GM03348 (cell line): ENCODE data around the gene TBC1D4.
"Not testable (repeated sequence)": the region's sequence is repeated elsewhere in the genome, so short reads cannot be mapped to it uniquely, and the experiment has no call there.

ENCODE experiments used
- DNase-seq: peaks from one replicate; pipeline ENCODE4 v3.0.0; 2012; ENCODE audit warnings: low spot score

TBC1D4 gene

DNA sequence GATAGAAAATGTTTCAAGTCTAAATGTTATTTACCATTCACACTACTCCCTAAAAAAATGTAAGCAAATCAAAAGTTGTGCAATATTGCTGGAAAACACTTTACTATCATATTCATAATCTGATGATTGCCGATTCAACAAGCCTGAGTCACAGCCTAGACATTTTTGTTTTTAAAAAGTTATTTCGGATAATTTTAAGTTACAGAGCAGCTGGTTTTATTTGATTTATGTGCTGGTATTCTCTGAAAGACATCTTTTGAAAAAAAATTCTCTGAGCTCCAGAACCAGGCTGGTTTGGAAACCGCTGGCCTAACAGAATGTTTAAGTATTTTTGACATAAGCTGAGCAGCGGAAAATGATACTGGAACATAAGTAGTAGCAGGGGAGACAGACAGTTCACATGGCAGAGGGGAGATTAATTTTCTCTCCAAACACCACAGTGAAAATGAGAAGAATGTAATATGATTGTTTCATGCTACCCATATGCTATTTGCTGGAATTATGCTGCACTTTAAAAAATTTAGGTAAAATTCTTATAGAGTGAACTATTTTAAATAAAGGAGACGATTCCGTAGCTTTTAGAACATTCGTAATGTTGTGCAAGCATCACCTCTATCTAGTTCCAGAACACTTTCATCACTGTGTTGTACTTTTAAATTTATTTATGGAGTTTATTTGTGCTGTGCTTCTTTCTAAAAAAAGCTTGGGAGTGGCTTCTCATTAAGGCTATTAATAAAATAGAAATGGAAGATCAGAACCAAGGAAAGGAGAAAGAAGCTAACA is 36.1 kb downstream of the TBC1D4 start:
- DNase-seq = peak; percentile 57

DNA sequence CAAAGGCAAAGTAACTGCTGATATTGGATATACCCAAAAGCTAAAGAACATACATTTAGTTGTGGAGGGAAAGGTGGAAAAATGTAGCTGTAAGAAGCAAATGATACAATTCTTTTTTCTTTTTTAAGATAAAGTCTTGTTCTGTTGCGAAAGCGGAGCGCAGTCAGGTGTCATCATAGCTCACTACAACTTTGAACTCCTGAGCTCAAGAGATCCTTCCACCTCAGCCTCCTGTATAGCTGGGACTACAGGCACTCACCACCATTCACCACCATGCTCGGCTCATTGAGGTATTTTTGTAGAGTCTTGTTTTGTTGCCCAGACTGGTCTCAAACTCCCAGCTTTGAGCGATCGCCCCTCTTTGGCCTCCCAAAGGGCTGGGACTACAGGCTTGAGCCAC is 38.0 kb downstream of the TBC1D4 start:
- no peak for DNase-seq

DNA sequence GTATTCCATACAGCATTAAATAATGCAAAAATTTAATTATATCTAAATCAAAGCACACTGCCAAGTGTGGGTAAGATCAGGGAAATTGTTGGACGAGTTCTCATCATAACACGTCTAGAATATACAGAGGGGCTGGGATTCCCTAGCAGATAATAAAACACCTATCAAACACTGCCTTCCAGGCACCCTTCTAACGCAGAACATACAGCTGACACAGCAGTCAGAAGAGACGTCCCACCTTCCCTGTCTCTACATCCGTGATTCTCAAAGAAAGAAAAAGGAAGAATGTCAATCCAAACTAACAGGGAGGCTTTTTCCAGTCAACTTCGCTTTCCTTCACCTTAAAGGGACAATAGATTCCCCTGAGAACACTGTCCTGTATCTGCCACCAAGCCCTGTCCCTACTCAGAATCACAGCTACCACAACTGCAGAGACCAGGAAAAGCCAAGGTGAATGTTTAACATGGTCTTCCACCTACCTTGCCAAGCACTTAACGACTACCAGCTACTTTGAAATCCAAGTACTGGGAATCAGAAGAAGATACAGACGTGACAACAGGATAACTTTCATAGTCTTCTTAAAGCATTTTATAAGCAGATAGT is 38.5 kb downstream of the TBC1D4 start:
- DNase-seq = no peak

DNA sequence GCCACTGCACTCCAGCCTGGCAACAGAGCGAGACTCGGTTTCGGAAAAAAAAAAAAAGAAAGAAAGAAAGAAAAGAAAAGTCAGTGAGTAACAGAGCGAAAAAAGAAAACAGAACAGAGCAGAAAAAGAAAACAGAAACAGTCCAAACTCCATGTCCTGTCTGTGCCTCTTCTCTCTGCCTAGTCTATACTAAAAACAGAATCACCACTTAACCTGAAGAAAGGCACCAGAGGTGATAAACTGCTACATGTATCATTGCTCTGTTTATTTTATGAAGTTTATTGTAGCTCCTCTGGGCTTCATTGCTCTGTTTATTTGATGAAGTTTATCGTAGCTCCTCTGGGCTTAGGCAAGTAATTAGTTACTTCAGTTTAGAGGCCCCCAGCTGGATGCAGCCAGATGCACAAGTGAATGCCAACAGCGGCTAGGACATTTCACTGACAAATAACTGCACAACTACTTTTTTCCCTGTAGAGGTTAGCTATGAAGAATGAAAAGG is 39.2 kb downstream of the TBC1D4 start:
- no peak for DNase-seq

DNA sequence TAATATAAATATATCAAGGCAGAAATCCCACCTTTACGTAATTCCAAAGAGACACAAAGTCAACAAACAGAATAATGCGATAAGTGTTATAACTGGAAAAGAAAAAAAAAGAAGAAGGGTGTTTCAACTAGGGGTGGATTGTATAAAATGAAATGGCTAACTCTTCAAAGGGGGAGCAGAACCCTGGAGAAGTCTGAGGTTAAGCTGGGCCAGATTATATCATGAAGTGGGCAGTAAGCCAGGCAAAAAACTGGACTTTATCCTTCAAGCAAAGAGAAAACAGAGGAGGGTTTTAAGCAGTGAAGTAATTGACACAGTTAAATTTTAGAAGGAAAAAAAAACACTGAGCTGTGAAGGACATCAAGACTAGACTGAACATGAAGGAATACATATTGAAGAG is 41.9 kb downstream of the TBC1D4 start:
- no peak for DNase-seq

DNA sequence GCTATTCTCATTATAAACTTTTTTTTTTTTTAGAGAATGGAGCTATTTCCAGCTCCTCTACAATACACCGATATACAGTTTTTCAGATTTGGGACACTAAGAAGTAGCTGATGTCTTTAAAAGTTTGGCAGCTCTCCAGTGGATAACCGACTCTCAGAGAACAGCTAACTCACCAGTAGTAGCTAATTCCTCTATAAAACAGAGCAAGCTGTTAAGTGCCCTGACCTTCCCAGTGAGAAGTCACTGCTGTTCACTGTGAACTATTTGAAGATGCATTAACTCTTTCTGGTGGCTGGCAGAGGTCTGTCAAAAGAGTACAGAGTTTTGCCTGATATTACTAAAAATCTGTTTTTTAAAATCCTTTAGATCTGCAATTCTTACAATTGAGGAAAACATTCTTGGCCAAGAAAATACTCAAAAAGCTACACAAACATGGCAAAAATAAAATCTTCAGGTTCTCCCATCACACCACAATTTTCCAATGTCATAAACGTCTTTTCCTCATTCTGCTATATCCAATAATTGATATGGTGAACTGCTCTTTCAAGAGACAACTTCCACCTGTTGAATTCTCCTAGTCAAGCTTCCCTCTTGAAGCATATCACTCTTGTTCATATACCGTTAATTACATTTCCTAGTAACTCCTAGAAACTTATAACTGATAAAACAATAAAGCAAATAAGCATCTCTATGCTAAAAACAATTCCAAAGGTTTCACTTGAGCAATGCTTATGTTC is 44.2 kb downstream of the TBC1D4 start:
- DNase-seq = no peak

DNA sequence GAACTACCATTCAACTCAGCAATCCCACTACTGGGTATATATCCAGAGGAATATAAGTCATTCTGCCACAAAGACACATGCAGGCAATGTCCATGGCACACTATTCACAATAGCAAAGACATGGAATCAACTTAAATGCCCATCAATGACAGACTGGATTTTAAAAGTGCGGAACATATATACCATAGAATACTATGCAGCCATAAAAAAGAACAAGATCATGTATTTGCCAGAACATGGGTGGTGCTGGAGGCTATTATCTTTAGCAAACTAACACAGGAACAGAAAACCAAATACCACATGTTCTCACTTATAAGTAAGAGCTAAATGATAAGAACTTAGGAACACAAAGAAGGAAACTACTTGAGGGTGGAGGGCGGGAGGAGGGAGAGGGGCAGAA is 47.8 kb downstream of the TBC1D4 start:
- DNase-seq = not testable (repeated sequence)

DNA sequence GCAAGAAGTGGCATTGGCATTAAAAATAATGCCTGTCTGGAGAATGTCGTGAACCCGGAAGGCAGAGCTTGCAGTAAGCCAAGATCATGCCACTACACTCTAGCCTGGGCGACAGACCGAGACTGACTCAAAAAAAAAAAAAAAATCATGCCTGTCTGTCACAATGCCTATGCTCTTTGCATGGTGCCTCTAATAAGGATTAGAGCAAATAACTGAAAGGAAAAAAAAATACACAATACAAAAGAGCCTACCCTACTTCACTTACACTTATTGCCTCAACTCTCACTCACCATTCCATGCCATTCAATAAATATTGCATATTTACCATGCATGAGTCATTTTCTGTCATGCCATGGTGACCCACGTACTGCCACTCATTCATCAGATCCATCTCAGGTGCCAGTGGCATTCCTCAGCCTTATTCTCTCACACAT is 49.1 kb downstream of the TBC1D4 start:
- DNase-seq = no peak

DNA sequence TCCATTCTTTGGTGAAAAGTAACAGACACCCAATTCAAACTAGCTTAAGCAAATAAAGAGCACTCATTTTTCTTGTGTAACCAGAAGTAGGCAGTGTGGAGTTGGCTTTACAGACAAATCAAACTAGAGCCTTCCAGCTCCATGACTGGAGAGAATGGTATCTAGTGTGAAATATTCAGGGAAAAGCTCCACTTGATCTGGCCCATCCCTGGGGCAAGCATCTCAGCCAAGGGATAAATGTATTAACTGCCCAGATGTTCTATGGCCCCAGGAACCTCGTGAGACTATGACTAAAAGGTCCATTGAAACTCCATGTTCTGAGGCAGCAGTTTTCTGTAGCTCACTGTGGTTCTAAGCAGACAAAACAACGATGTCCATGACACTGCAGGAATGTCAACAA is 49.9 kb downstream of the TBC1D4 start:
- no peak for DNase-seq

DNA sequence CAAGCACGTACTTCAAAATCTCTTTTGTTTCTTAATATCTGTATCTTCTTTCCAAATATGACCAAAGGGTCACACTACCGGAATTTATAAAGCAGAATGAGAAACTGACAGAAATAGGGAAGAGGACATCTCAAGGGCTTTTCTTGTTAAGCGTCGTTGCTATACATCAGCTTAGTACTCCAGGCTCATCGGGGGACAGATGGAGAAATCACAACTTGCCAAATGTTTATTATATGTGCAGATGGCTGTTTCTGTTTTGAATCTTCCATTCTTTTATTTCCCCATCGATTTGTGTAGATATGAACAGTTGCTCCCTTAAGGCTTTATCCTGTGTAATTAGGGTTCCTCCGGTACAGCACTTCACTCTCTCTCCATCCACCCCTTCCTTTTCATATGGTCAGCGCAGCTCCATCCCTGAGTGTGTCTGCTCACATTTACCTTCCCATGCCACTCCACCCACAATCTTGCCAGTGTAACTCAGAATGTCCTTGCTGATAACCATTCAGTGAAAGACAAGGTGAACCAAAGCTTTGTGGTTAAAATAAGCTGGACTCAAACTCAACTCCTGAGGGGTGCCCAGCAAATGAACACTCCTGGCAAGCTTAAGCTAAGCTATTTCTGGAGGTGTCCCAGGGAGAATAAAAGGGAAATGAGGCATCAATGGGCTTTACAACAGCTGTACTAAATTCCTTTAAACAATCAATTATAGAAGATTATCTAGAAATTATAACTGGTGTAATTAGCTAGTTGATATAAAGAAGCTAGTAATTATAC is 51.3 kb downstream of the TBC1D4 start:
- no peak for DNase-seq

DNA sequence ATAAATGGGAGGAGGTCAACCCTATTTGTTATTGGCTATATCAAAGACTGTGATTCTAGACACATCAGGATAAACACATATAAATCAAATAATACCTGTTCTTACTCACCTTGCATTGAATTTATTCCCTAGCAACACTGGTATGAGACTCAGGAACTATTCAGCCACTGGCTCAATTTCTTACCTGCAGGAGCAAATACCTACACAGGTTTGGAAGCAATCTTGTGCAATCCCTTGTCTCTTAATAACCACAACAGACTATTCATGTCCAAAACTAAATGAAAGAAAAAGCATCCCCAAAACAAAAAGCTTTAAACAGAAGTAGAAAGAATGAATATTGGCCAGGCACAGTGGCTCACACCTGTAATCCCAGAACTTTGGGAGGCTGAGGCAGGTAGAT is 55.5 kb downstream of the TBC1D4 start:
- DNase-seq = no peak

DNA sequence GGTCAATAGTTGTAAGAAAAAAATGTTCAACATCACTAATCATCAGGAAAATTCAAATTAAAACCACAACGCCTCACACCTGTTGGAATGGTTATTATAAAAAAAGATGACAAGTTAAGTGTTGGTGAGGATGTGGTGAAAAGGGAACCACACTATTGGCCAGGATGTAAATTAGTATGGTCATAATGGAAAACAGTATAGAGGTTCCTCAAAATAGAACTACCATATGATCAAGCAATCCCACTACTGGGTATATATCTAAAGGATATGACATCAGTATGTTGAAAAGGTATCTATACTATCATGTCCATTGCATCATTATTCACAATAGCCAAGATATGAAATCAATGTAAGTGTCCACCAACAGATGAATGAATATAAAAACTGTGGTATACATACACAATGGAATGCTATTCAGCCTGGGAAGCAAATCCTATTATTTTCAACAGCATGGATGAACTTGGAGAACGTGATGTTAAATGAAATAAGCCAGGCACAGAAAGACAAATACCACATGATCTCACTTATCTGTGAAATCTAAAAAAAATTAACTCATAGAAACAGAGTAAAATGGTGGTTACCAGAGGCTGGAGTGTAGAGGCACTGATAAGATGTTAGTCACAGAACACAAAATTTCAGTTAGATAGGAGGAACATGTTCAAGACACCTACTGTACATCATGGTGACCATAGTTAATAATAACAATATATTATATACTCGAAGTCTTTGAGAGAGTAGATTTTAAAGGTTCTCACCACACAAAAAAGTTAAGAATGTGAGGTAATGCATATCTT is 56.6 kb downstream of the TBC1D4 start:
- no peak for DNase-seq

DNA sequence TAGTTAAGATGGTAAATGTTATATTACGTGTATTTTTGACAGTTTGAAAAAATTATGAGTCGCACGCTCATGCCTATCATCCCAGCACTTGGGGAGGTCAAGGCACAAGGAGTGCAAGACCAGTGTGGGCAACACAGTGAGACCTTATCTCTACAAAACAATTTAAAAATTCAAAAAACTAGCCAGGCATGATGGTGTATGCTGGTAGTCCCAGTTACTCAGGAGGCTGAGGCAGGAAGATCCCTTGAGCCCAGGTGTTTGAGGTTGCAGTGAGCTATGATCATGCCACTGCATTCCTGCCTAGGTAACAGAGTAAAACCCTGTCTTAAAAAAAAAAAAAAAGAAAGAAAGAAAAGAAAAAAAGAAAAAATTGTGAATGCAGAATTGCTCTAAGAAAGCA is 58.0 kb downstream of the TBC1D4 start:
- no peak for DNase-seq

DNA sequence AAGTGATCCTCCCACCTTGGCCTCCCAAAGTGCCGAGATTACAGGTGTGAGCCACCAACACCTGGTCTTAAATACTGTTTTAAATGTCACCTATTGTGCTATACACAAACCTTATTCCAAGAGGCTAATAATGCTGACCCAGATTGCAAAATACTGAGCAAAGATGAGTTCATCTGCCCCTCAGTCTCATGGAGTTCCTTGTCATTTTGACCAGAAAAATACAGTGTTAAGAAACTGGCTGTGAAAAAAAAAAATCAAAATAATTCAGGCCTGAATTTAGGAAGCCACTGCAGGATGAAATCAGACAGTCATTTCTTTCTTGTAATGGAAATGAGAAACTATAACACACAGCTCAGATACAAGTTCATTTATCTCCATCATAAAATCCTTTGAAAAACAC is 59.9 kb downstream of the TBC1D4 start:
- DNase-seq = no peak

DNA sequence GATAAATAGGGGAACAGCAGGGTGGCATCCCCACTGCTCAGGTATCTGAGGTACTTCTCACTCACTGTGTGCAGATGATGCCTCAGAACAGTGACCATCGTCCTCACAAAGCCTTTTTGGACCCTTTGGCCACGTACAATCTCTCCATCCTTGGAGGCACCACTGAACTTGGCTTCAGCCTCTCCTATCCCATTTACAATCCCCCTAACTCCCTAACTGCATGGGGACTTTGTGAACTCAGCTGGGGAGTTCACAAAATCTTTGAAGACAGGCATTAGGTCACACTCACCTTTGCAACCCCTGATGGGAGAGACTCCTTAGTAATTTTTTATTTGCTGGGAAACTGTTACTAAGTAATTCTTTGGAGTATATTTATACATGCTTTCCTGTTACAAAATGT is 60.8 kb downstream of the TBC1D4 start:
- no peak for DNase-seq

DNA sequence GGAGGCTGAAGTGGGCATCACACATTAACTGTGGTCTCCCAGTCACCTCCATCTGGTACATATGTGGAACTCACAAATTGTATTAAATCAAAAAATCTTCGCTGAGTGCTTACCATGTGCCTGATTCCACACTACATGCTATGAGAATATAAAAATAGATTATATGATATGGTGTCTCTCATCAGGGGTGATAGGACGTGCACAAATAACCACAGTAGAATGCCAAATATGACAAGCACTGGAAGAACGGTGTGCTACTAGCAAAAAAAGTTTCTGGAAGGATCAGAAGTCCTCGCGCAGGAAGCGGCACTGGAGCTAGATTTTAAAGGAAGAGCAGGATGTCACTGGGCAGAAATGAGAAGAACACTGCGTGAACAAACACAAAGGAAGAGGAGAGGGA is 62.3 kb downstream of the TBC1D4 start:
- DNase-seq = no peak

DNA sequence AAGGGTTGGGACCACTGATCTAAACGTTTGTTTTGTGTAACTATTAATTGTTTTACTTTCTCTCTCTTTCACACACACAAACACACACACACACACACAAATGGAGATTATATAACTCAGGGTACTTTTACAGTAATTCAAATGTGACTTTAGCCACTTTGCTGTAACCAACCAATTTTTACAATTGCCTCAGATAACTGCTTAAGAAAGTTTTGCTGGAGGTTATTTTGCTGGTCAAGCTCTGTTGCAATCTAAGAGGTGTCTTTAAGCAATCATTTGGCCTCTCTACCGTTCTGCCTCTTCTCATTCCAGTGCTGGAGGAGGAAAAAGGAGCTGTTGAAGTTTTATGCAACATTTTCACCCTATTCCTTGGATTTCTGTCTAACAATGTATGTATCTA is 63.0 kb downstream of the TBC1D4 start:
- DNase-seq = peak; percentile 20

DNA sequence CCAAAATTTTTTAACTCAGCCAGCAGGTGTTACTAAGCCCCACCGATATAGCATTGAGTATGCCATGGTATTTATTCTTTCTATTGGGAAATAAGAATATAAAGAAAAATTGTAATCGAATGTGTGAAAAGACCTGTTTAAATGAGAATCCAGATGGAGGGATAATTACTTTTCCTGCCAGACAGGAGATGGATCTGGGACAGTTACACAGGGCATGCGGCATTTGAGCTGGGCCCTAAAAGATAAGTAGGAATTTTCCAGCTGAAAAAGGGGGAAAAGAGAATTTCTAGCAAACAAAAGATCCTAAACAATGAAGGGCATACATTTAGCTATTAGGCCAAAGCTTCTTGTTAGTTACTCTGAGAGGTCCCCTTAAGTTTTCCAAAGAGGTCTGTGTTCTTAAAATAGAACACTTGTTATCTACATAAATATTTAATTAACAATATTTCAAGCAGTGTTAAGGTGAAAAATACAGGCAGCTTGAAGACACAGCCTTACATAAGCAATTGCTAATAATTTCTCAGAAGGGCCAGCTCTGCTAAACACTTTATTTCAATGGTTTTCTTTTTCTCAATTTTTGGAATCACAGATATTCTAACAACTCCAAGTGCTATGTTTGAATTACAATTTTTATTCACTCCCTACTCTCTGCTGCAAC is 63.7 kb downstream of the TBC1D4 start:
- DNase-seq = no peak

DNA sequence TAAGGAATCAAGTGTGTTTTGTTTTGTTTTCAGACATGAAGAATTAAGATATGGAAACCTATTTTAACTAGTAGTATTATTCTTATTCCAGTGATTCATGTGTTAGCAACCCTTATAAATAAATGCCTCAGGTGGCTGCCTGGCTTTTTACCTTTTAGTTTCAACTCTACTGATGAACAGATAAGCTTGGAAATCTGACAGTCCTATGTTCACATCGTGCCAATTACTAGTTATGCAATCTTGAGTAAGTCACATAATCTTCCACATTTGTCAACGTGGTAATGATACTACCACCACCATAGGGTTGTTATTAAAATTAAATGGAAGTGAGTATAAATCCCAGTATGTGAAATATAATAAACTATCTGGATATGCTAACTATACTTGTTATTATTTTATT is 64.3 kb downstream of the TBC1D4 start:
- DNase-seq = no peak

DNA sequence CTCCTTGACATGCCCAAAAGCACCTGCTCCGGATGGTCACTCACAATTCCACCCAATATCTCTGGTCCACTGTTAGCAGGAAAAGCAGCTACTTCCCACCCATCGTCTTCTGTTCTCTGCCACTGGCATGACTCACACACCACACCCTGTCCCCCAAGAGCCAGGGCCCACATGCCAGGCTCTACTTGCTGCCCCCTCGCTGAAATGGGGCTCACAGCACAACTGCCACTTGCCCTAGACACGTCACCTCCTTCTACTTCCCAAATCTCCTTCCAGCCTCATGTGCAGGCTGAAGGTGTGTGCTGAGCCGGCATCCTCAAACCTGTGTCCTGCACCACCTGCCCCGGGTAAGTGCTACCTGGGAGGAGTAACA is 65.0 kb downstream of the TBC1D4 start:
- DNase-seq = no peak
